H1 (cell line): ENCODE data around the gene CAMKK1. TPM values are rescaled to one million over a fixed set of nuclear protein-coding genes. Genes with fewer than 3 reads are reported as not detected.

Source experiments
- ASH2L ChIP-seq: fragments of 200-600, 300-600 bp; sonication (generic); IDR thresholded peaks from one replicate; pipeline ENCODE4 v1.7.1; 2017; ENCODE audit warnings: low read length
- CEBPB ChIP-seq: IDR thresholded peaks from 2 replicates; pipeline ENCODE4 v1.6.1; 2012; ENCODE audit warnings: low read depth, low read length
- CTCF ChIP-seq, 3 experiments: IDR thresholded peaks; 1 replicate in 2 of 3; 2 replicates in 1 of 3; pipeline versions ENCODE4 v1.5.1 to v1.6.1; 2011; ENCODE audit warnings: low read length in 3 of 3, mild to moderate bottlenecking in 3 of 3, inconsistent platforms in 2 of 3, low read depth in 1 of 3, moderate library complexity in 1 of 3; ENCODE audit not compliant: insufficient read depth in 1 of 3; ENCODE audit errors: control extremely low read depth in 1 of 3
- SIN3A ChIP-seq, 2 experiments: IDR thresholded peaks in 1 of 2; conservative IDR thresholded peaks in 1 of 2; 2 replicates each; pipeline ENCODE4 v1.6.1; 2011 to 2012; ENCODE audit warnings: low read length in 2 of 2, improper control_type of control experiment in 1 of 2, low read depth in 1 of 2, mild to moderate bottlenecking in 1 of 2
- SUZ12 ChIP-seq: fragments of 200-600 bp; sonication (generic); IDR thresholded peaks from 2 replicates; pipeline ENCODE4 v1.6.1; 2012; ENCODE audit warnings: mild to moderate bottlenecking, inconsistent platforms, low read length, moderate library complexity, mixed read lengths
- TEAD4 ChIP-seq: IDR thresholded peaks from 2 replicates; pipeline ENCODE4 v1.6.1; 2012; ENCODE audit warnings: low read depth, low read length, inconsistent platforms, mixed read lengths
- USF2 ChIP-seq: IDR thresholded peaks from 2 replicates; pipeline ENCODE4 v1.6.1; 2011; ENCODE audit warnings: low read length, improper control_type of control experiment
- polyA plus RNA-seq, 7 experiments: library from polyadenylated mRNA; depleted of rRNA in 3 of 7; stranded (reverse) in 5 of 7; unstranded in 2 of 7; fragments of >200 nt in 5 of 7; fragments of 200-250 nt in 2 of 7; gene quantifications; 1 replicate in 5 of 7; 2 replicates in 1 of 7; 4 replicates in 1 of 7; pipeline versions ENCODE4 v1.2.1 to v1.2.3, GENCODE V29; 2011 to 2013; ENCODE audit warnings: missing spikeins in 2 of 7, mixed read lengths in 2 of 7
- total RNA-seq: library from RNA; stranded (reverse); fragmentation: NEBNext Ultra II Directional; extraction: Animal tissue kit (Norgen Biotek cat#: 25700); gene quantifications from 2 replicates; pipeline ENCODE4 v1.2.1, GENCODE V29; 2021

Gene CAMKK1
- total and polyA plus RNA-seq, 2 of the 8 experiments (the other 6 are each of a cell fraction or from before 2014, with no cell fraction given) = 7.1 to 7.6 TPM

GRCh38 chr17:3914312-3914670, 21.4 kb upstream of the CAMKK1 start (continued):
- TF ChIP-seq USF2 (no peak), CEBPB (no peak), ASH2L (no peak), SUZ12 (no peak), CTCF (IDR thresholded peaks at IDR 0.05; ENCODE audit: control extremely low read depth in 1 of 3, insufficient read depth in 1 of 3, low read depth in 1 of 3, low read length in 3 of 3) (no peak), SIN3A (conservative IDR thresholded peaks at IDR 0.05 in 1 of 2, IDR thresholded peaks at IDR 0.05 in 1 of 2; ENCODE audit: low read depth in 1 of 2, low read length in 2 of 2) (no peak), TEAD4 (no peak)
- TF ChIP-seq, all 59 proteins: peak for 0
